ENCODE results near the gene DDX60.

- TF ChIP-seq MXI1 (IDR thresholded peaks at IDR 0.05; ENCODE audit: low read depth, low read length), result no peak
- TF ChIP-seq, protein P1, sequence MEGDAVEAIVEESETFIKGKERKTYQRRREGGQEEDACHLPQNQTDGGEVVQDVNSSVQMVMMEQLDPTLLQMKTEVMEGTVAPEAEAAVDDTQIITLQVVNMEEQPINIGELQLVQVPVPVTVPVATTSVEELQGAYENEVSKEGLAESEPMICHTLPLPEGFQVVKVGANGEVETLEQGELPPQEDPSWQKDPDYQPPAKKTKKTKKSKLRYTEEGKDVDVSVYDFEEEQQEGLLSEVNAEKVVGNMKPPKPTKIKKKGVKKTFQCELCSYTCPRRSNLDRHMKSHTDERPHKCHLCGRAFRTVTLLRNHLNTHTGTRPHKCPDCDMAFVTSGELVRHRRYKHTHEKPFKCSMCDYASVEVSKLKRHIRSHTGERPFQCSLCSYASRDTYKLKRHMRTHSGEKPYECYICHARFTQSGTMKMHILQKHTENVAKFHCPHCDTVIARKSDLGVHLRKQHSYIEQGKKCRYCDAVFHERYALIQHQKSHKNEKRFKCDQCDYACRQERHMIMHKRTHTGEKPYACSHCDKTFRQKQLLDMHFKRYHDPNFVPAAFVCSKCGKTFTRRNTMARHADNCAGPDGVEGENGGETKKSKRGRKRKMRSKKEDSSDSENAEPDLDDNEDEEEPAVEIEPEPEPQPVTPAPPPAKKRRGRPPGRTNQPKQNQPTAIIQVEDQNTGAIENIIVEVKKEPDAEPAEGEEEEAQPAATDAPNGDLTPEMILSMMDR (IDR thresholded peaks at IDR 0.05), result no peak
- no peak for TF ChIP-seq POLR2AphosphoS5 (IDR thresholded peaks at IDR 0.05; ENCODE audit: low read depth, low read length)
- TF ChIP-seq SMC3 (IDR thresholded peaks at IDR 0.05; ENCODE audit: low read depth, low read length), result no peak
- TF ChIP-seq RAD21 (IDR thresholded peaks at IDR 0.05; ENCODE audit: low read length), result no peak
- TF ChIP-seq JUND (IDR thresholded peaks at IDR 0.05), result no peak
- no peak for TF ChIP-seq FOXM1 (IDR thresholded peaks at IDR 0.05; ENCODE audit: low read depth)
- TF ChIP-seq USF2 (IDR thresholded peaks at IDR 0.05; ENCODE audit: borderline replicate concordance, low read depth, low read length), result no peak
- no peak for TF ChIP-seq GABPA (IDR thresholded peaks at IDR 0.05; ENCODE audit: low read depth)
- no peak for TF ChIP-seq EZH2phosphoT487 (IDR thresholded peaks at IDR 0.05; ENCODE audit: borderline replicate concordance, low read depth)
- no peak for TF ChIP-seq USF1 (IDR thresholded peaks at IDR 0.05; ENCODE audit: borderline replicate concordance, low read depth)
- no peak for TF ChIP-seq NFIC (IDR thresholded peaks at IDR 0.05; ENCODE audit: borderline replicate concordance)
- TF ChIP-seq YY1 (IDR thresholded peaks at IDR 0.05; ENCODE audit: low read depth), result no peak
Measured at GRCh38 chr4:168265327-168265726, 53.2 kb downstream of the DDX60 start.
